ENCODE results near the gene PODN.

The PODN gene

GRCh38 chr1:53050310-53050709, 11.7 kb upstream of the PODN start:
- H3K9me3 ChIP-seq, result no peaks in the 10 kb centered on the region
- H3K4me3 ChIP-seq, result no peak overlapping the region
- H3K27ac ChIP-seq, result peak overlapping the region; percentile 26 to 65
- DNase-seq, result no peak
- H3K27me3 ChIP-seq, result no peaks in the 10 kb centered on the region
- H3K4me1 ChIP-seq, result peaks cover 0 to 35% (median 14%) of the 10 kb centered on the region in 4 donors
- TF ChIP-seq CTCF (IDR thresholded peaks at IDR 0.05), result no peak
- intact Hi-C loops (cut with DNase I; ENCODE audit: low total_unique reads), result no loop called here
- peaks cover 3 to 25% (median 16%) of the 10 kb centered on the region in 3 donors for H3K36me3 ChIP-seq

- no peak for DNase-seq
- no peak overlapping the region for H3K27ac ChIP-seq
- H3K9me3 ChIP-seq, result no peaks in the 10 kb centered on the region
- H3K27me3 ChIP-seq, result no peaks in the 10 kb centered on the region
- no peak overlapping the region for H3K4me3 ChIP-seq
- peaks cover 0 to 35% (median 14%) of the 10 kb centered on the region in 4 donors for H3K4me1 ChIP-seq
- H3K36me3 ChIP-seq, result peaks cover 3 to 25% (median 16%) of the 10 kb centered on the region in 3 donors
- no peak for TF ChIP-seq CTCF (IDR thresholded peaks at IDR 0.05)
- intact Hi-C loops (cut with DNase I; ENCODE audit: low total_unique reads), result no loop called here
These were observed 10.3 kb upstream of the PODN start for GRCh38 chr1:53051676-53052075.

- Histone ChIP-seq H3K36me3 (peaks cover 1 to 7% (median 6%) of the 10 kb centered on the region in 3 donors), H3K27ac (no peak overlapping the region), H3K4me1 (peaks cover 0 to 12% (median 11%) of the 10 kb centered on the region in 4 donors), H3K9me3 (no peaks in the 10 kb centered on the region), H3K4me3 (no peak overlapping the region), H3K27me3 (peaks cover 0 to 2% of the 10 kb centered on the region in 2 donors)
- TF ChIP-seq CTCF (IDR thresholded peaks at IDR 0.05), result no peak
- intact Hi-C loops (cut with DNase I; ENCODE audit: low total_unique reads), result no loop called here
- DNase-seq, result no peak
These were observed 4.9 kb upstream of the PODN start for GRCh38 chr1:53057127-53057526.

- peaks cover 0 to 8% of the 10 kb centered on the region in 2 donors for H3K27me3 ChIP-seq
- H3K4me1 ChIP-seq, result peaks cover 0 to 25% (median 22%) of the 10 kb centered on the region in 4 donors
- H3K9me3 ChIP-seq, result no peaks in the 10 kb centered on the region
- peak; percentile 72 to 81 for DNase-seq
- intact Hi-C loops (cut with DNase I; ENCODE audit: low total_unique reads), result no loop called here
- TF ChIP-seq CTCF (IDR thresholded peaks at IDR 0.05), result no peak
- no peak overlapping the region for H3K4me3 ChIP-seq
- no peaks in the 10 kb centered on the region for H3K36me3 ChIP-seq
- peak overlapping the region; percentile 68 to 72 for H3K27ac ChIP-seq
These were observed 1.4 kb upstream of the PODN start for GRCh38 chr1:53060579-53060978.

- peak; percentile 76 to 84 for DNase-seq
- intact Hi-C loops (cut with DNase I; ENCODE audit: low total_unique reads), result no loop called here
- H3K4me3 ChIP-seq, result peak overlapping the region; percentile 64 to 70
- H3K27ac ChIP-seq, result peak overlapping the region; percentile 68 to 72
- peaks cover 0 to 25% (median 22%) of the 10 kb centered on the region in 4 donors for H3K4me1 ChIP-seq
- no peaks in the 10 kb centered on the region for H3K36me3 ChIP-seq
- H3K27me3 ChIP-seq, result peaks cover 0 to 8% of the 10 kb centered on the region in 2 donors
- no peaks in the 10 kb centered on the region for H3K9me3 ChIP-seq
- no peak for TF ChIP-seq CTCF (IDR thresholded peaks at IDR 0.05)
These were observed 722 bp upstream of the PODN start for GRCh38 chr1:53061123-53061858.
